Sigmoid colon (tissue), 7 donors: ENCODE results near the gene SLC30A9. TPM values are rescaled to one million over a fixed set of nuclear protein-coding genes. Genes with fewer than 3 reads are reported as not detected.

Experiments
- DNase-seq: peaks from one replicate; pipeline ENCODE4 v3.0.0-alpha.2; 2019
- H3K27ac ChIP-seq, 4 donors: fragments of 200-600 bp; sonication (generic); one replicate each; pipeline ENCODE4 v1.5.1; 2016 to 2019; ENCODE audit warnings: mild to moderate bottlenecking in 1 of 4
- H3K27me3 ChIP-seq, 3 donors: fragments of 200-600 bp; sonication (generic); one replicate each; pipeline ENCODE4 v1.5.1; 2019; ENCODE audit warnings: mild to moderate bottlenecking in 1 of 3
- H3K36me3 ChIP-seq, 4 donors: fragments of 200-600 bp; sonication (generic); one replicate each; pipeline ENCODE4 v1.5.1; 2016 to 2019
- H3K4me1 ChIP-seq, 4 donors: fragments of 200-600 bp; sonication (generic); one replicate each; pipeline ENCODE4 v1.5.1; 2017 to 2019
- H3K4me3 ChIP-seq, 4 donors: fragments of 200-600 bp; sonication (generic); one replicate each; pipeline ENCODE4 v1.5.1; 2017 to 2019; ENCODE audit warnings: mild to moderate bottlenecking in 2 of 4, moderate library complexity in 1 of 4
- H3K9me3 ChIP-seq, 4 donors: fragments of 200-600 bp in 3 of 4; sonication (generic) in 3 of 4; one replicate each; pipeline versions ENCODE4 v1.5.1 to v1.6.1; 2013 to 2019
- EP300 ChIP-seq, 4 donors: sonication (generic); formaldehyde crosslinking; IDR thresholded peaks; one replicate each; pipeline ENCODE4 v1.6.1; 2017; ENCODE audit warnings: antibody characterized with exemption in 4 of 4
- POLR2A ChIP-seq, 2 donors: fragments of 450-650 bp; IDR thresholded peaks; one replicate each; pipeline ENCODE4 v1.6.1; 2016; ENCODE audit warnings: antibody characterized with exemption in 2 of 2, mild to moderate bottlenecking in 2 of 2, moderate library complexity in 2 of 2
- POLR2AphosphoS5 ChIP-seq, 4 donors: sonication (generic); formaldehyde crosslinking; IDR thresholded peaks; one replicate each; pipeline ENCODE4 v1.6.1; 2017; ENCODE audit warnings: antibody characterized with exemption in 4 of 4
- WGBS, 2 donors: extraction: QIAGEN DNeasy Blood & Tissue Kit; methylation state at CpG; one replicate each; pipeline ENCODE4 v1.1.7; 2013; 5-methylcytosine and 5-hydroxymethylcytosine counted together
- intact Hi-C: fragments of 100-400 bp; cut with DNase I; formaldehyde crosslinking; loops from one replicate; pipeline ENCODE4 v1.15.1; 2023
- polyA plus RNA-seq, 3 donors: library from polyadenylated mRNA; stranded (reverse); fragments of 200-250 nt; gene quantifications; one replicate each; pipeline ENCODE4 v1.2.3, GENCODE V29; 2013
- total RNA-seq, 4 donors: library from RNA; depleted of rRNA; stranded (reverse); fragments of >200 nt; gene quantifications; one replicate each; pipeline ENCODE4 v1.1.0, GENCODE V29; 2016
- TF ChIP-seq, protein P1 (sequence below), 4 experiments: fragments of 450-650 bp in 3 of 4; fragments of 200-600 bp in 1 of 4; IDR thresholded peaks; one replicate each; pipeline ENCODE4 v1.5.1; 2016 to 2019; ENCODE audit warnings: antibody characterized with exemption in 4 of 4, mild to moderate bottlenecking in 3 of 4, moderate library complexity in 2 of 4
- donor health status: healthy with polysubstance abuse.
- donor health status: Bipolar disorder and iron deficiency.
- donor health status: healthy.

The SLC30A9 gene
- total and polyA plus RNA-seq, 7 donors = 27.2 to 43.5 (median 40.7) TPM

DNA sequence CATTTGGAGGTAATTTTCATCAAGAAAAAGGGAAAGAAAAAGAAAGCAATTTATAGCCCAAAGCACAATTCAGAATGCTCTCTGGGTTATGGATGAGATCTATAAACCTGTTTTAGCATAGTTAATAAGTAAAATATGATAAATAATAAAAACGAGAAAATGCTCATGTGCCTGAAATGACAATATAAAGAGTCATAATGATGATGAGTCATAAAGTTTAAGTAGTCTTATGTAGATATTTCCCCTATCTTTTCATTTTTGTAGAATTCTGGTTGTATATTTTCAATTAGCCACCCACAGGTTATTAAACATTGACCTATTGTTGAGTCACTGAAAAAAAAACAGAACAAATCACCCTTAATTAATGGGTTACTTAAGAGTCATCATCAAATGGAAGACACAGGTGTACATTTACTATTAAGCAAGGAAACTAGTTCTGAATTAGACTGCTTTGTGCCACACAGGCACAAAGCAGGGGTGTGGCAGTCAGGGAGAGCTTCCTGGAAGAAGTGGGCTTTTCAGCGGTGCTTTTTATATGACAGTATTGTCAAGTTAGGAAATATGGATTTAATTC is 132.8 kb downstream of the SLC30A9 start:
- Histone ChIP-seq H3K27ac (no peak overlapping the region), H3K27me3 (no peaks in the 10 kb centered on the region), H3K4me3 (no peak overlapping the region), H3K4me1 (no peaks in the 10 kb centered on the region), H3K36me3 (no peaks in the 10 kb centered on the region), H3K9me3 (no peaks in the 10 kb centered on the region)
- WGBS, 2 donors = 53 to 75% methylated on average over 2 of the region's 2 CpGs
- no peak for DNase-seq
- intact Hi-C loops = no loop called here
- TF ChIP-seq POLR2A (IDR thresholded peaks at IDR 0.05) (no peak), EP300 (IDR thresholded peaks at IDR 0.05) (no peak), POLR2AphosphoS5 (IDR thresholded peaks at IDR 0.05) (no peak)
- TF ChIP-seq, protein P1, sequence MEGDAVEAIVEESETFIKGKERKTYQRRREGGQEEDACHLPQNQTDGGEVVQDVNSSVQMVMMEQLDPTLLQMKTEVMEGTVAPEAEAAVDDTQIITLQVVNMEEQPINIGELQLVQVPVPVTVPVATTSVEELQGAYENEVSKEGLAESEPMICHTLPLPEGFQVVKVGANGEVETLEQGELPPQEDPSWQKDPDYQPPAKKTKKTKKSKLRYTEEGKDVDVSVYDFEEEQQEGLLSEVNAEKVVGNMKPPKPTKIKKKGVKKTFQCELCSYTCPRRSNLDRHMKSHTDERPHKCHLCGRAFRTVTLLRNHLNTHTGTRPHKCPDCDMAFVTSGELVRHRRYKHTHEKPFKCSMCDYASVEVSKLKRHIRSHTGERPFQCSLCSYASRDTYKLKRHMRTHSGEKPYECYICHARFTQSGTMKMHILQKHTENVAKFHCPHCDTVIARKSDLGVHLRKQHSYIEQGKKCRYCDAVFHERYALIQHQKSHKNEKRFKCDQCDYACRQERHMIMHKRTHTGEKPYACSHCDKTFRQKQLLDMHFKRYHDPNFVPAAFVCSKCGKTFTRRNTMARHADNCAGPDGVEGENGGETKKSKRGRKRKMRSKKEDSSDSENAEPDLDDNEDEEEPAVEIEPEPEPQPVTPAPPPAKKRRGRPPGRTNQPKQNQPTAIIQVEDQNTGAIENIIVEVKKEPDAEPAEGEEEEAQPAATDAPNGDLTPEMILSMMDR (IDR thresholded peaks at IDR 0.05) = no peak

DNA sequence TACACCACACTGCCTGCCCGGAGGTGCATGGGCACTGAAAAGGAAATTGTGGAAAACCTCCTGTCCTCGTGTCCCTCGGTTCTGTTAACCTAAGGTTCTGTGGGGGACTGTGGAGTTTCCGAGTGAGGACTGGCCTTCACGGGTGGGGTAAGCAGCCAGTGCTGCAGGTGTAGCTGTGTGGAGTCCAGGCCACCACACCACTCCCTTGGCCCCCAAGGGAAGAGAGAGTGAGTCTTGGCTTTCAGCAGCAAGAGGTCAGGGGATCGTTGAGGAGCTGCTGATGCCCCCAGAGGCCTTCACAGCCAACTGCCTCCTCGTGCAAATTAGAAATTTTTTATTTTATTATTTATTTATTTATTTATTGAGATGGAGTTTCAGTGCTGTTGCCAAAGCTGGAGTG is 141.8 kb downstream of the SLC30A9 start:
- WGBS, 2 donors = 89 to 92% methylated on average over 7 of the region's 7 CpGs
- H3K27ac ChIP-seq = no peak overlapping the region
- no peak for TF ChIP-seq EP300 (IDR thresholded peaks at IDR 0.05)
- no peak for TF ChIP-seq POLR2A (IDR thresholded peaks at IDR 0.05)
- no peak for TF ChIP-seq POLR2AphosphoS5 (IDR thresholded peaks at IDR 0.05)
- TF ChIP-seq, protein P1 (IDR thresholded peaks at IDR 0.05) = no peak
- no peaks in the 10 kb centered on the region for H3K9me3 ChIP-seq
- H3K27me3 ChIP-seq = no peaks in the 10 kb centered on the region
- intact Hi-C loops = no loop called here
- no peaks in the 10 kb centered on the region for H3K4me1 ChIP-seq
- H3K4me3 ChIP-seq = no peak overlapping the region
- DNase-seq = no peak
- no peaks in the 10 kb centered on the region for H3K36me3 ChIP-seq

DNA sequence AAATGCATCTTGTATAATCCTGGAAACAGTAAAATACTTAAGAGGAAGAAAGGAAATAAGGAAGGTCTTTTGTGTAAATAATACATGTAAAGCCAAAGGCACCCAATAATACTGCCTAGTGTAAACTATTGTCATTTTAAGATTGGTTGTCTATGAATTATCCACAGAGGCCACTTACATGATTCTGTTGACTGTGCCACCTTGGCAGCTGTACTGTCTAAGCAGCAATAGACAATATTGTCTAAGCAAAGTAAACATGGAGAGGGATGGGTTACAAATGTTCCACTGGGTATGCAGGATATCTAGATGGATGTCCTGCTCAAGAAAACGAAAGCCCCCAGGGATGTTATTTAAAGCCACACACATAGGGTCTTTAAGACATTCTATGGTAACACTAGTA is 142.7 kb downstream of the SLC30A9 start:
- H3K36me3 ChIP-seq = no peaks in the 10 kb centered on the region
- TF ChIP-seq POLR2A (IDR thresholded peaks at IDR 0.05) = no peak
- no peak for TF ChIP-seq POLR2AphosphoS5 (IDR thresholded peaks at IDR 0.05)
- TF ChIP-seq, protein P1 (IDR thresholded peaks at IDR 0.05) = no peak
- TF ChIP-seq EP300 (IDR thresholded peaks at IDR 0.05) = no peak
- intact Hi-C loops = no loop called here
- no peak for DNase-seq
- no peaks in the 10 kb centered on the region for H3K27me3 ChIP-seq
- H3K4me3 ChIP-seq = no peak overlapping the region
- no peak overlapping the region for H3K27ac ChIP-seq
- WGBS, 2 donors = 61 to 69% methylated on average over 1 of the region's 1 CpG
- no peaks in the 10 kb centered on the region for H3K9me3 ChIP-seq
- H3K4me1 ChIP-seq = no peaks in the 10 kb centered on the region

DNA sequence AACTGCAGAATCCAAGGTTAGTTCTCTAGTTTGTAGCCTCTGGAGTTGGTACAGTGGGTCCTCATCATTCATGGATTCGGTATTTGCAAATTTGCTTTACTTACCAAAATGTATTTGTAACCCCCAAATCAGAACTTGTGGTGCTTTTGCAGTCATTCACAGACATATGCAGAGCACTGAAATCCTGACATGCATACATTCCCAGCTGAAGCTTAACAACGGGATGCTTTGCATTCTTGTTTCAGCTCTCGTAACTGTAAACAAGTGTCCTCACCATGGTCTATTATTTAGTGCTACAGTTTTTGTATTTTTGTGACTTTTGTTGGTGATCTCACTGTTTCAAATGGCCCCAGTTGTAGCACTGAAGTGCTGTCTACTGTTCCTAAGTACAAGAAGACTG is 146.0 kb downstream of the SLC30A9 start:
- Histone ChIP-seq H3K9me3 (no peaks in the 10 kb centered on the region), H3K4me3 (no peak overlapping the region), H3K27me3 (peaks cover 0 to 6% (median 0%) of the 10 kb centered on the region in 3 donors), H3K27ac (no peak overlapping the region), H3K36me3 (no peaks in the 10 kb centered on the region), H3K4me1 (no peaks in the 10 kb centered on the region)
- no peak for DNase-seq
- WGBS, 2 donors = 75 to 85% methylated on average over 3 of the region's 3 CpGs
- no peak for TF ChIP-seq POLR2A (IDR thresholded peaks at IDR 0.05)
- no peak for TF ChIP-seq POLR2AphosphoS5 (IDR thresholded peaks at IDR 0.05)
- TF ChIP-seq, protein P1 (IDR thresholded peaks at IDR 0.05) = no peak
- TF ChIP-seq EP300 (IDR thresholded peaks at IDR 0.05) = no peak
- intact Hi-C loops = no loop called here

Other genes with a start within 250 kb of the SLC30A9 start
- gene PHOX2B, start 241.8 kb upstream of the SLC30A9 start, total RNA-seq = 1 to 10 TPM in 3 of 4 donors, under 1 TPM in 1; 0.33 to 3.6 (median 2.9) TPM
- gene PHOX2B, start 241.8 kb upstream of the SLC30A9 start, polyA plus RNA-seq = 1 to 10 TPM in 1 of 3 donors, under 1 TPM in 1, not detected in 1; 0.60 to 1.6 TPM
- 10 to 100 TPM; 18.9 to 30.1 (median 23.4) TPM for gene TMEM33, start 55.1 kb upstream of the SLC30A9 start, total RNA-seq
- 10 to 100 TPM in 1 of 3 donors, 1 to 10 TPM in 2; 9.0 to 19.5 (median 9.0) TPM for gene TMEM33, start 55.1 kb upstream of the SLC30A9 start, polyA plus RNA-seq
- 1 to 10 TPM in 1 of 4 donors, under 1 TPM in 2, not detected in 1; under 0.01 to 1.1 (median 0.14) TPM for gene DCAF4L1, start 8.8 kb upstream of the SLC30A9 start, total RNA-seq
- under 1 TPM in 1 of 3 donors, not detected in 2; 0.10 TPM for gene DCAF4L1, start 8.8 kb upstream of the SLC30A9 start, polyA plus RNA-seq
- gene BEND4, start 162.1 kb downstream of the SLC30A9 start, total RNA-seq = 1 to 10 TPM in 1 of 4 donors, under 1 TPM in 2, not detected in 1; 0.16 to 1.2 (median 0.36) TPM
- under 1 TPM in 1 of 3 donors, not detected in 2; 0.67 TPM for gene BEND4, start 162.1 kb downstream of the SLC30A9 start, polyA plus RNA-seq